Activated CD8-positive, alpha-beta T cell treated with anti-CD3 and anti-CD28 coated beads for 36 hours (primary cell): Measurements from ENCODE around the gene SPATA20. TPM values are rescaled to one million over a fixed set of nuclear protein-coding genes. Genes with fewer than 3 reads are reported as not detected.

Source experiments
- ATAC-seq: fragments of 200-7000 bp; cut with Tn5 transposase; one replicate; pipeline ENCODE4 v1.10.0; 2021; ENCODE audit warnings: mild to moderate bottlenecking, moderate library complexity
- CTCF ChIA-PET: fragments of 350-600 bp; sonication (Branson Sonifier 250); formaldehyde crosslinking; loops from one replicate; lab custom pipeline; 2021; ENCODE audit warnings: antibody characterized with exemption; lab: Charles Lee
- POLR2A ChIA-PET: fragments of 350-600 bp; sonication (Branson Sonifier 250); formaldehyde crosslinking; loops from one replicate; lab custom pipeline; 2021; ENCODE audit warnings: antibody characterized with exemption; lab: Charles Lee
- DNase-seq: peaks from one replicate; pipeline ENCODE4 v3.0.0-alpha.2; 2020
- H3K27ac Mint-ChIP-seq: one replicate; pipeline ENCODE4 v1.8.0; 2021; ENCODE audit warnings: mild to moderate bottlenecking, mixed read lengths
- H3K27me3 Mint-ChIP-seq: one replicate; pipeline ENCODE4 v1.8.0; 2021; ENCODE audit warnings: mixed read lengths
- H3K36me3 Mint-ChIP-seq: one replicate; pipeline ENCODE4 v1.8.0; 2021; ENCODE audit warnings: low read depth, mixed read lengths
- H3K4me1 Mint-ChIP-seq: one replicate; pipeline ENCODE4 v1.8.0; 2021; ENCODE audit warnings: low read depth, mixed read lengths
- H3K4me3 Mint-ChIP-seq: one replicate; pipeline ENCODE4 v1.8.0; 2021; ENCODE audit warnings: mild to moderate bottlenecking, moderate library complexity, mixed read lengths
- H3K9me3 Mint-ChIP-seq: one replicate; pipeline ENCODE4 v1.8.0; 2021; ENCODE audit warnings: mixed read lengths
- CTCF ChIP-seq: fragments of 200-600 bp; IDR thresholded peaks from one replicate; pipeline ENCODE4 v1.8.0; 2022; ENCODE audit warnings: antibody characterized with exemption, mild to moderate bottlenecking
- intact Hi-C: fragments of 100-400 bp; cut with micrococcal nuclease; formaldehyde crosslinking; loops from one replicate; pipeline ENCODE4 v1.10.0; 2022
- total RNA-seq, 2 experiments: library from RNA; stranded (reverse); gene quantifications; one replicate each; pipeline ENCODE4 v1.2.3, GENCODE V29; 2021

Gene SPATA20
- total RNA-seq, 2 experiments from 2014 or later: 29.0 to 36.2 TPM

- DNase-seq (no peak), ATAC-seq (no peak)
- Mint-ChIP-seq H3K36me3 (no peaks in the 10 kb centered on the region), H3K27ac (no peak overlapping the region), H3K4me1 (no peaks in the 10 kb centered on the region), H3K4me3 (no peak overlapping the region), H3K9me3 (no peaks in the 10 kb centered on the region), H3K27me3 (no peaks in the 10 kb centered on the region)
- ChIA-PET CTCF (no interaction called here), POLR2A (interaction anchor here (1.6 kb wide), 1 partner anchor 16 kb away, joined by 3 read pairs; no protein-coding TSS in a partner anchor)
- TF ChIP-seq CTCF: no peak
- intact Hi-C loops: no loop called here
Measured at GRCh38 chr17:50518384-50519023, 28.5 kb upstream of the SPATA20 start.

GRCh38 chr17:50519141-50519834 is 27.7 kb upstream of the SPATA20 start:
- intact Hi-C loops: no loop called here
- CTCF ChIA-PET: interaction anchor here (0.7 kb wide), 1 partner anchor 14 kb away, joined by 3 read pairs; no protein-coding TSS in a partner anchor

GRCh38 chr17:50520483-50520882 is 26.5 kb upstream of the SPATA20 start:
- Mint-ChIP-seq H3K27ac (no peak overlapping the region), H3K4me3 (no peak overlapping the region), H3K9me3 (no peaks in the 10 kb centered on the region), H3K27me3 (no peaks in the 10 kb centered on the region), H3K4me1 (no peaks in the 10 kb centered on the region), H3K36me3 (no peaks in the 10 kb centered on the region)
- intact Hi-C loops: no loop called here
- ChIA-PET POLR2A (interaction anchor here (1.2 kb wide), 1 partner anchor 9 kb away, joined by 4 read pairs; no protein-coding TSS in a partner anchor), CTCF (interaction anchor here (0.7 kb wide), 1 partner anchor 15 kb away, joined by 3 read pairs; no protein-coding TSS in a partner anchor)
- DNase-seq: no peak
- TF ChIP-seq CTCF: no peak
- ATAC-seq: no peak

More at GRCh38 chr17:50519141-50519834, 27.7 kb upstream of the SPATA20 start:
- POLR2A ChIA-PET: no interaction called here
- no peak for TF ChIP-seq CTCF
- no peak for DNase-seq
- Mint-ChIP-seq H3K4me1 (no peaks in the 10 kb centered on the region), H3K27me3 (no peaks in the 10 kb centered on the region), H3K27ac (no peak overlapping the region), H3K36me3 (no peaks in the 10 kb centered on the region), H3K4me3 (no peak overlapping the region), H3K9me3 (no peaks in the 10 kb centered on the region)
- ATAC-seq: no peak

- no peaks in the 10 kb centered on the region for H3K9me3 Mint-ChIP-seq
- intact Hi-C loops: no loop called here
- TF ChIP-seq CTCF: no peak
- no peak overlapping the region for H3K4me3 Mint-ChIP-seq
- CTCF ChIA-PET: interaction anchor here (1.4 kb wide), 1 partner anchor 38 kb away, joined by 3 read pairs; no protein-coding TSS in a partner anchor
- H3K27me3 Mint-ChIP-seq: no peaks in the 10 kb centered on the region
- POLR2A ChIA-PET: interaction anchor here (1.2 kb wide), 1 partner anchor 10 kb away, joined by 4 read pairs; no protein-coding TSS in a partner anchor
- ATAC-seq (no peak), DNase-seq (no peak)
- H3K36me3 Mint-ChIP-seq: no peaks in the 10 kb centered on the region
- no peaks in the 10 kb centered on the region for H3K4me1 Mint-ChIP-seq
- no peak overlapping the region for H3K27ac Mint-ChIP-seq
Measured at GRCh38 chr17:50521514-50521913, 25.5 kb upstream of the SPATA20 start.

GRCh38 chr17:50522766-50523165 is 24.2 kb upstream of the SPATA20 start:
- ATAC-seq (no peak), DNase-seq (no peak)
- ChIA-PET CTCF (interaction anchor here (1.4 kb wide), 1 partner anchor 40 kb away, joined by 3 read pairs; no protein-coding TSS in a partner anchor), POLR2A (no interaction called here)
- Mint-ChIP-seq H3K36me3 (no peaks in the 10 kb centered on the region), H3K27me3 (no peaks in the 10 kb centered on the region), H3K4me1 (no peaks in the 10 kb centered on the region), H3K27ac (no peak overlapping the region), H3K4me3 (no peak overlapping the region), H3K9me3 (no peaks in the 10 kb centered on the region)
- intact Hi-C loops: no loop called here
- TF ChIP-seq CTCF: no peak
